ENCODE data around the gene JOSD1.

JOSD1 gene

GRCh38 chr22:38732251-38732815 is 31.6 kb upstream of the JOSD1 start:
- no peak for DNase-seq

GRCh38 chr22:38731703-38732161 is 31.0 kb upstream of the JOSD1 start:
- DNase-seq: no peak

GRCh38 chr22:38730411-38730871 is 29.7 kb upstream of the JOSD1 start:
- no peak for DNase-seq

GRCh38 chr22:38729946-38730345 is 29.2 kb upstream of the JOSD1 start:
- no peak for DNase-seq

- no peak for DNase-seq
These were observed 28.4 kb upstream of the JOSD1 start for GRCh38 chr22:38728871-38729796.

GRCh38 chr22:38727530-38728451 is 27.0 kb upstream of the JOSD1 start:
- no peak for DNase-seq

- DNase-seq: no peak
These were observed 26.4 kb upstream of the JOSD1 start for GRCh38 chr22:38727123-38727522.

- no peak for DNase-seq
These were observed 25.3 kb upstream of the JOSD1 start for GRCh38 chr22:38725900-38726655.

- DNase-seq: no peak
These were observed 24.3 kb upstream of the JOSD1 start for GRCh38 chr22:38724926-38725571.

GRCh38 chr22:38724176-38724575 is 23.4 kb upstream of the JOSD1 start:
- no peak for DNase-seq

- no peak for DNase-seq
These were observed 20.8 kb upstream of the JOSD1 start for GRCh38 chr22:38721551-38721950.

- no peak for DNase-seq
These were observed 19.6 kb upstream of the JOSD1 start for GRCh38 chr22:38720350-38720749.

- DNase-seq: no peak
These were observed 18.5 kb upstream of the JOSD1 start for GRCh38 chr22:38719196-38719595.

- DNase-seq: no peak
These were observed 17.7 kb upstream of the JOSD1 start for GRCh38 chr22:38718414-38718813.

GRCh38 chr22:38717244-38717643 is 16.5 kb upstream of the JOSD1 start:
- no peak for DNase-seq

GRCh38 chr22:38716826-38717225 is 16.1 kb upstream of the JOSD1 start:
- DNase-seq: no peak

- no peak for DNase-seq
These were observed 15.5 kb upstream of the JOSD1 start for GRCh38 chr22:38716271-38716670.

- no peak for DNase-seq
These were observed 15.1 kb upstream of the JOSD1 start for GRCh38 chr22:38715852-38716251.

GRCh38 chr22:38715176-38715764 is 14.5 kb upstream of the JOSD1 start:
- no peak for DNase-seq

GRCh38 chr22:38713921-38714320 is 13.2 kb upstream of the JOSD1 start:
- no peak for DNase-seq

GRCh38 chr22:38712486-38713207 is 11.9 kb upstream of the JOSD1 start:
- DNase-seq: no peak

Data from activated gamma-delta T cell treated with Interleukin-2 at 50 U/mL for 16 hours (primary cell).